Measurements from ENCODE around the gene KIAA1328. TPM values are rescaled to one million over a fixed set of nuclear protein-coding genes. Genes with fewer than 3 reads are reported as not detected.

The KIAA1328 gene
- 9.5 TPM for total RNA-seq (ENCODE audit: unreplicated experiment)
- long read RNA-seq, partial matches to known transcripts, result 1 of 3 reads
- long read RNA-seq, other reads (novel, unspliced or antisense), result 2 of 3 reads

- H3K4me3 Mint-ChIP-seq (ENCODE audit: unreplicated experiment), result peak within 1 kb of the TSS; percentile 99
- H3K9me3 Mint-ChIP-seq (ENCODE audit: unreplicated experiment), result peaks cover 8% of the 10 kb centered on the region
- peak within 1 kb of the TSS; percentile 90 for H3K27ac Mint-ChIP-seq (ENCODE audit: unreplicated experiment)
- no peaks in the 10 kb centered on the region for H3K36me3 Mint-ChIP-seq (ENCODE audit: unreplicated experiment)
- peaks cover 6% of the 10 kb centered on the region for H3K4me1 Mint-ChIP-seq (ENCODE audit: low read depth, unreplicated experiment)
- TF ChIP-seq, protein P1, sequence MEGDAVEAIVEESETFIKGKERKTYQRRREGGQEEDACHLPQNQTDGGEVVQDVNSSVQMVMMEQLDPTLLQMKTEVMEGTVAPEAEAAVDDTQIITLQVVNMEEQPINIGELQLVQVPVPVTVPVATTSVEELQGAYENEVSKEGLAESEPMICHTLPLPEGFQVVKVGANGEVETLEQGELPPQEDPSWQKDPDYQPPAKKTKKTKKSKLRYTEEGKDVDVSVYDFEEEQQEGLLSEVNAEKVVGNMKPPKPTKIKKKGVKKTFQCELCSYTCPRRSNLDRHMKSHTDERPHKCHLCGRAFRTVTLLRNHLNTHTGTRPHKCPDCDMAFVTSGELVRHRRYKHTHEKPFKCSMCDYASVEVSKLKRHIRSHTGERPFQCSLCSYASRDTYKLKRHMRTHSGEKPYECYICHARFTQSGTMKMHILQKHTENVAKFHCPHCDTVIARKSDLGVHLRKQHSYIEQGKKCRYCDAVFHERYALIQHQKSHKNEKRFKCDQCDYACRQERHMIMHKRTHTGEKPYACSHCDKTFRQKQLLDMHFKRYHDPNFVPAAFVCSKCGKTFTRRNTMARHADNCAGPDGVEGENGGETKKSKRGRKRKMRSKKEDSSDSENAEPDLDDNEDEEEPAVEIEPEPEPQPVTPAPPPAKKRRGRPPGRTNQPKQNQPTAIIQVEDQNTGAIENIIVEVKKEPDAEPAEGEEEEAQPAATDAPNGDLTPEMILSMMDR (IDR thresholded peaks at IDR 0.05; ENCODE audit: partially characterized antibody, unreplicated experiment), result peak; percentile 34
- peak; percentile 86 for DNase-seq
- peaks cover 6% of the 10 kb centered on the region for H3K27me3 Mint-ChIP-seq (ENCODE audit: unreplicated experiment)
Observed at GRCh38 chr18:36828630-36829361, at the start of gene KIAA1328, which contains the start of gene TPGS2. KIAA1328 (plus strand) TSS chr18:36829127; CDS start chr18:36829139, 12 bp downstream. TPGS2 (minus strand) TSS chr18:36829002; CDS start chr18:36828767, 235 bp downstream.

DNA sequence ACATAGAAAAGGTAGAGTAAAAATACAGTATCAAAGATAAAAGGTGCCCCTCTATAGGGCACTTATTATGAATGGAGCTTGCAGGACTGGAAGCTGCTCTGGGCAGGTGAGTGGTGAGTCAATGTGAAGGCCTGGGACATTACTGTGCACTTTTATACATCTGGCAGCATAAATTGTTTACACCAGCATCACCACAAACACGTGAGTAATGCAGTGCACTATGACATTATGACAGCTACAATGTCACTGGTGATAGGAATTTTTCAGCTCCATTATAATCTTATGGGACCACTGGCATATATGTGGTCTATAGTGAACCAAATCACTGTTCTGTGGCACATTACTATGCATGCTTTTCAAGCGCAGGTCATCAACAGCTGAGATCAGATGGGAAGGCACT lies 48.2 kb upstream of the KIAA1328 start:
- DNase-seq, result no peak
- no peaks in the 10 kb centered on the region for H3K9me3 Mint-ChIP-seq (ENCODE audit: unreplicated experiment)
- TF ChIP-seq, protein P1 (IDR thresholded peaks at IDR 0.05; ENCODE audit: partially characterized antibody, unreplicated experiment), result no peak
- peaks cover 5% of the 10 kb centered on the region for H3K4me1 Mint-ChIP-seq (ENCODE audit: low read depth, unreplicated experiment)
- H3K36me3 Mint-ChIP-seq (ENCODE audit: unreplicated experiment), result no peaks in the 10 kb centered on the region
- no peak overlapping the region for H3K4me3 Mint-ChIP-seq (ENCODE audit: unreplicated experiment)
- H3K27ac Mint-ChIP-seq (ENCODE audit: unreplicated experiment), result no peak overlapping the region
- no peaks in the 10 kb centered on the region for H3K27me3 Mint-ChIP-seq (ENCODE audit: unreplicated experiment)

DNA sequence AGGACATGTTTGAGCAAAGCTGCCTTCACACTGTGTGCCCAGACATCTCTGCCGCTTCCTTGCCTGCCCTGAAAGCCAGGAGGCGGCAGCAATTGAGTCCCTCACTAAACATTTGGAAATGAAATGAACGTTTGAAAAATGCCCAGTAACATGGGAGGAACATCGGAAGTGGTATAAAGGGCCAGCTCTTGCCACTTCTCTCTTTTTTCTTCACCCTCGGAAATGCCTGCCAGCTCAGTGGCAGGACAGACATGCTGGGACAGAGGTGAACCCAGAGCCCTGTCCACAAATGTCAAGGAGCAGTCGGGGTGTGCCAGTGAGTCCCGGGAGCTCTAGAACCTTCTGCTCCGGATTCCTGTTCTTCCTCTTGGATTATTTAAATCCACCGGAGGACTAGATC lies 46.2 kb upstream of the KIAA1328 start:
- TF ChIP-seq, protein P1 (IDR thresholded peaks at IDR 0.05; ENCODE audit: partially characterized antibody, unreplicated experiment), result no peak
- H3K4me3 Mint-ChIP-seq (ENCODE audit: unreplicated experiment), result no peak overlapping the region
- no peaks in the 10 kb centered on the region for H3K27me3 Mint-ChIP-seq (ENCODE audit: unreplicated experiment)
- H3K4me1 Mint-ChIP-seq (ENCODE audit: low read depth, unreplicated experiment), result no peaks in the 10 kb centered on the region
- no peak overlapping the region for H3K27ac Mint-ChIP-seq (ENCODE audit: unreplicated experiment)
- no peaks in the 10 kb centered on the region for H3K36me3 Mint-ChIP-seq (ENCODE audit: unreplicated experiment)
- no peaks in the 10 kb centered on the region for H3K9me3 Mint-ChIP-seq (ENCODE audit: unreplicated experiment)
- no peak for DNase-seq

GRCh38 chr18:36783792-36784191 lies 45.1 kb upstream of the KIAA1328 start:
- no peaks in the 10 kb centered on the region for H3K27me3 Mint-ChIP-seq (ENCODE audit: unreplicated experiment)
- no peak overlapping the region for H3K4me3 Mint-ChIP-seq (ENCODE audit: unreplicated experiment)
- no peaks in the 10 kb centered on the region for H3K4me1 Mint-ChIP-seq (ENCODE audit: low read depth, unreplicated experiment)
- TF ChIP-seq, protein P1 (IDR thresholded peaks at IDR 0.05; ENCODE audit: partially characterized antibody, unreplicated experiment), result no peak
- H3K9me3 Mint-ChIP-seq (ENCODE audit: unreplicated experiment), result no peaks in the 10 kb centered on the region
- no peak overlapping the region for H3K27ac Mint-ChIP-seq (ENCODE audit: unreplicated experiment)
- H3K36me3 Mint-ChIP-seq (ENCODE audit: unreplicated experiment), result no peaks in the 10 kb centered on the region
- DNase-seq, result no peak

DNA sequence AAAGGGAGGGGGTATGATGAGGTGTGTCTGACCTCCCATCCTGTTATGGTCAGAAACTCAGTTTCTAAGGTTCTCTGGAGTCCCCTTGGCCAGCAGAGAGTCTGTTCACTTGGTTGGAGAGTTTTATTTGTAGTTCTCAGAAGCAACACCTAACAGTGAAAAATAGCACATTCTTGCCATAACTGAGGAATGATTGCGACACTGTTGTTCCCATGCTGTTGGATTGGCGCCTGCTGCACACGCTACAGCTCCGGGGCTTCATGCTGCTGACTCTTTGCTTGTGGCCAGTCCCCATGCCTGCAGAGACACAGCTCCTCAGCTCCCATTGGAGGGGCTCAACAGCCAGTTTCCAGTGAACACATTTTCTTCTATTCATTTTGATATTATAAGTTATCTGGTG lies 42.2 kb upstream of the KIAA1328 start:
- no peak overlapping the region for H3K27ac Mint-ChIP-seq (ENCODE audit: unreplicated experiment)
- H3K36me3 Mint-ChIP-seq (ENCODE audit: unreplicated experiment), result peaks cover 20% of the 10 kb centered on the region
- H3K9me3 Mint-ChIP-seq (ENCODE audit: unreplicated experiment), result peaks cover 2% of the 10 kb centered on the region
- H3K4me3 Mint-ChIP-seq (ENCODE audit: unreplicated experiment), result no peak overlapping the region
- H3K4me1 Mint-ChIP-seq (ENCODE audit: low read depth, unreplicated experiment), result no peaks in the 10 kb centered on the region
- no peaks in the 10 kb centered on the region for H3K27me3 Mint-ChIP-seq (ENCODE audit: unreplicated experiment)
- TF ChIP-seq, protein P1 (IDR thresholded peaks at IDR 0.05; ENCODE audit: partially characterized antibody, unreplicated experiment), result no peak
- DNase-seq, result no peak
